ENCODE results near the gene IRAG1. TPM values are rescaled to one million over a fixed set of nuclear protein-coding genes. Genes with fewer than 3 reads are reported as not detected.

The IRAG1 gene
- total RNA-seq, 2 experiments from 2014 or later: not detected

DNA sequence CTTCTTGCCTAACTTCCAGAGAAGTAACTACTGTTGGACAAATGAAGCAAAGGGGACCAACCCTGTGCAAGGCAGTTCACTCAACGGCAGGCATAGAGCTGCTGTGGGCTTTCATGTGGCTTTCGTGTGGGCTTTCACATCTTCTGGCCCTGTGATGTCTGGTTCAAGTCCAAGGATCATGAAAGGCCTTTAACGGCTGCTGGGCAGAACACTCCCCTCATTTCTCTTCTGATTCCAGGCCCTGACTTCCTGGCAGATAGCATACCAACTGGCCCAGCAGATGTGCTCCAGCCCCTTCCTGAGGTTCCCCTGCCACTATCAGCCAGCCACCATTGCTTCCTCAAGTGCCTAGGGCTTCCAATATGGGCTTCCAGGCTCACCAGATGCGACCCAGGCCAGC, 28.8 kb upstream of the IRAG1 start:
- POLR2A ChIA-PET: no interaction called here
- Mint-ChIP-seq H3K27ac (no peak overlapping the region), H3K27me3 (peaks cover 28% of the 10 kb centered on the region), H3K9me3 (no peaks in the 10 kb centered on the region), H3K4me1 (peaks cover 14% of the 10 kb centered on the region), H3K36me3 (no peaks in the 10 kb centered on the region), H3K4me3 (no peak overlapping the region)
- no peak for DNase-seq
- ATAC-seq (ENCODE audit: low read depth): no peak

DNA sequence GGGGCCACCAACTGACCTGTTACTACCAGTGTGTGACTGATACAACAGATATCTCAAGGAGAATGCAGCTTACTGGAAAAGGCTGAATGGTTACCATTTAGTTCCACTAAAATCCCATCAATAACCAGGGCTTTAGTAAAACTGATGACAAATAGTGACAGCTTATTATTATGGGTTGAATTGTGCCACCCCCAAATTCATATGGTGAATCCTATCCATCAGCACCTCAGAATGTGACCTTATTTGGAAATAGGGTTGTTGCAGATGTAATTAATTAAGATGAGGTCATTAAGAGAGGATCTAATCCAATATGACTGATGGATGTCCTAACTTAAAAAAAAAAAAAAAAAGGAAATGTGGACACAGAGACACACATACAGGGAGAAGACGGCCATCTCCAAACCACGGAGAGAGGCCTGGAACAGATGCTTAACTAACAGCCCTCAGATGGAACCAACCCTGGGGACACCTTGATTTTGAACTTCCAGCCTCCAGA, 27.4 kb upstream of the IRAG1 start:
- DNase-seq (no peak), ATAC-seq (ENCODE audit: low read depth) (no peak)
- Mint-ChIP-seq H3K4me3 (no peak overlapping the region), H3K27ac (no peak overlapping the region), H3K27me3 (peaks cover 34% of the 10 kb centered on the region), H3K9me3 (no peaks in the 10 kb centered on the region), H3K4me1 (peaks cover 10% of the 10 kb centered on the region), H3K36me3 (no peaks in the 10 kb centered on the region)
- POLR2A ChIA-PET: interaction anchor here (0.6 kb wide), 1 partner anchor 49 kb away, joined by 3 read pairs; no protein-coding TSS in a partner anchor

DNA sequence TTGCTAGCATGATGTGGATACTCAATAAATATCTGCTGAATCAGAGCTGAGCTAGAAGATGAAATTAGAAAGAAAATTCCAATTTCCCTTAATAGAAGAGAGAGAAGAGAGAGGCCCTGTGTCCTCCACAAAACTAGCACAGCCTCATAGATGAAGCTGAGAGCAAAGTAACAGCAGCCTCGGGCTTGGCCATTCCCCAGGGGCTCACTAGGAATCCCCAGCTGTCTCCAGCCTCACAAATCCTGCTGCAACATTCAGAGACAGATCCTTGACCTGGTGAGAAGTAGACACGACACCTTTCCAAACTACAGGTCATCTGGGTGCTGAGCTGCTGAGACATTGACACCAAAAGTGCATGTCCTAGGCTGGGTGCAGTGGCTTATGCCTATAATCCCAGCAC, 26.1 kb upstream of the IRAG1 start:
- Mint-ChIP-seq H3K9me3 (no peaks in the 10 kb centered on the region), H3K4me3 (no peak overlapping the region), H3K4me1 (peaks cover 1% of the 10 kb centered on the region), H3K27me3 (peaks cover 32% of the 10 kb centered on the region), H3K36me3 (no peaks in the 10 kb centered on the region), H3K27ac (no peak overlapping the region)
- POLR2A ChIA-PET: no interaction called here
- ATAC-seq (ENCODE audit: low read depth): no peak
- DNase-seq: no peak

DNA sequence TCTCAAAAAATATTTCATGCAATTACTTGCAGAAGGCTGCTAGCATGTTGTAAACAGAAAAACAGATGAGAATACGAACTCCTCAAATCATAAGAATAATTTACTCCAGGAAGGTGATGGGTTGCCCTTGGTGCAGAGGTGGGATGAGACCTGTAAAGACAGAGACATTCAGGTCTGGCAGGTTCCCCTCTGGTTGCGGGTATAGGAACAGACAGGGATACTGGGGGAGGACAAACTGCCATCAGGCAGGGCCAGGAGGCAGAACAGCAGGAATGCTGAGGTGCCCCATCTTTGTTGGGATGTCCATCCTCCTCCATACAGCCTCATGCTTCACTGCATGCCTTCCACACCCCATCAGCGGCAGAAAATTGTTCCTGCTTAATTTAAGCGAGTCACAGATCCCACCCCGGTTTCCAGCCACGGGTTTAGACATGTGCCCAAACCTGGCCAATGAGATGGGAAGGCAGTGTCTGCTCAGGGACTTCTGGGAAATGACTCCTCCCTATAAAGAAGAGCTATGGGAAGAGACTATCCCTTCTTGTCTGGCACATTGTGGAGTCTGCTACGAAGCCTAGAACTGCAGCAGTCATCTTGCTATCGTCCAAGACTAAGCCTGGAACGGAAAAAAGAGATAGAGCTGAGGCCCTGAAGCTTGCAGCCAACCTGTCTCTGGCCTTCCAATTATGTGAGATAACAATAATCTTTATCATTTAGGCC, 23.1 kb upstream of the IRAG1 start:
- Mint-ChIP-seq H3K27me3 (peaks cover 19% of the 10 kb centered on the region), H3K27ac (no peak overlapping the region), H3K9me3 (no peaks in the 10 kb centered on the region), H3K4me3 (no peak overlapping the region), H3K4me1 (no peaks in the 10 kb centered on the region), H3K36me3 (no peaks in the 10 kb centered on the region)
- ATAC-seq (ENCODE audit: low read depth) (no peak), DNase-seq (no peak)
- POLR2A ChIA-PET: no interaction called here

DNA sequence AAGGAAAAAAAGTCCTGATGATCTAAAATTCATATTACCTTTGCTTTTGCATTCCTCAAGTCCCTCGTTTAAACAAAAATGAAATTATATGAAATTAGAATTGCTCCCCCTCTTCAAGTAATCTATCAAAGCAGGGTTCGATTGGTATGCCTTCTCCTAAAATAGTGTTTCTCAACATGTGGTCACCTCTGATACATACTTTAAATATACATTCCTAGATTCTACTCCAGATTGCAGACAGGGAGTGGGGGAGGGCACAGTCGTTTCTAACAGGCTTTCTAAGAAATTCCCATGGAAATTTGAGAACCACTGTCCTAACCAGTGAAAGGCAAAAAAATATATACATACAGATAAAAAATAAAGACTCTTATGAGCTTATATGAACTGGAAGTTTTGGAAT, 22.6 kb upstream of the IRAG1 start:
- ATAC-seq (ENCODE audit: low read depth) (no peak), DNase-seq (no peak)
- Mint-ChIP-seq H3K4me3 (no peak overlapping the region), H3K27ac (no peak overlapping the region), H3K36me3 (no peaks in the 10 kb centered on the region), H3K27me3 (peaks cover 19% of the 10 kb centered on the region), H3K4me1 (no peaks in the 10 kb centered on the region), H3K9me3 (no peaks in the 10 kb centered on the region)
- POLR2A ChIA-PET: no interaction called here

DNA sequence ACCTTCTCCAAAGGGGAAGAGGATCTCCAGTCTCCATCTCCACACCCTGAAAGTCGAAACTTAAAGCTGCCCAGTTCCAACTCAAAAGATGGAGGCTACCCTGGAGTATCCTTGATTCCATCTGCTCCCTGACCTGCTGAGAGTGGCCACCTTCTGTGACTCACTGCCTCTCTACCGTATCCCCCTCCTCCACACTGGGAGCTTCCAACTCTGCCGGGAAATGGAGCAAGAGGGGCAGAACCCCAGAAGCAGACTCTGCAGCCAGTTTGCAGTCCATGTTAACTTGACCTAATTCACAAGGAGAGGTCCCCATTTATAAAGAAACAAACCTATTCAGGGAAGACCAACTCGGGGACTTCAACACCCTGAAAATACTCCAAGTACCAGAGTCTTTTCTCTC, 22.0 kb upstream of the IRAG1 start:
- no peak for ATAC-seq (ENCODE audit: low read depth)
- POLR2A ChIA-PET: no interaction called here
- Mint-ChIP-seq H3K27me3 (peaks cover 19% of the 10 kb centered on the region), H3K4me3 (no peak overlapping the region), H3K4me1 (no peaks in the 10 kb centered on the region), H3K27ac (no peak overlapping the region), H3K36me3 (no peaks in the 10 kb centered on the region), H3K9me3 (no peaks in the 10 kb centered on the region)
- no peak for DNase-seq

DNA sequence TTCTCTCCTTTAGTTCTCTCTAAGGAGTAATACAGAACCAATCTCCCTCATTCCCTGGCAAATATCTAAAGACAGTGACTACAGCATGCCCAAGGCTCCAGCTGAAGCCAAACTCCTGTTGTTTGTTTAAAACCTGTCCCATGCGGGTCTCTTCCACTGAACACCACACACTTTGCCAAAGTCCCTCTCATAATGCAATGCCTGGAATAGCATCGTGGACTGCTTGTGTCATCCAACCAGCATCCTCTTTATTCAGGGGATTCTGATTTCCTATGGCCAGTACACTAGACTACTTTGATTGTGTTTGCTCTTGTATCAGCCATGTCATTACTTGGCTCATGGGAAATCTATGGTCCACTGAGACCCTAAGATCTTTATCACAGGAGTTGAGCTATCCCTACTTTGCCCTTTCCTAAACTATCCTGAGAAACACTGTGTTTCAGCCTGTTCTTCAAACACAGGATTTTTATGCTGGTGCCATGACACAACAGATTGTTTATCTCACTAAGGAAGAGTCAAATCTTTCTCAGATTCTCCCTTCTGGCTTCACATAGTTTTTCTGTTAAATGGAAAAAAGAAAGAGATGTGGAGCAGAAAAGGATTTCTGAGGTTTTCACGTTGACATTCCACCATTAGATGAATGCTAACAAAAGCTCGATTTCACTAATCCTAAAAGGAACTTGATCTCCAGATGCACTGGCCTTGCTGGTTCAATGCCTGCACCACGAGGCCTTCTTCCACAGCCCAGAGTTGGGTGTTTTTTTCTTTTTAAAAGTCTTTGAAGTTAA, 15.9 kb upstream of the IRAG1 start:
- Mint-ChIP-seq H3K36me3 (no peaks in the 10 kb centered on the region), H3K27ac (no peak overlapping the region), H3K4me1 (no peaks in the 10 kb centered on the region), H3K27me3 (peaks cover 7% of the 10 kb centered on the region), H3K4me3 (no peak overlapping the region), H3K9me3 (no peaks in the 10 kb centered on the region)
- DNase-seq (no peak), ATAC-seq (ENCODE audit: low read depth) (no peak)
- POLR2A ChIA-PET: no interaction called here

DNA sequence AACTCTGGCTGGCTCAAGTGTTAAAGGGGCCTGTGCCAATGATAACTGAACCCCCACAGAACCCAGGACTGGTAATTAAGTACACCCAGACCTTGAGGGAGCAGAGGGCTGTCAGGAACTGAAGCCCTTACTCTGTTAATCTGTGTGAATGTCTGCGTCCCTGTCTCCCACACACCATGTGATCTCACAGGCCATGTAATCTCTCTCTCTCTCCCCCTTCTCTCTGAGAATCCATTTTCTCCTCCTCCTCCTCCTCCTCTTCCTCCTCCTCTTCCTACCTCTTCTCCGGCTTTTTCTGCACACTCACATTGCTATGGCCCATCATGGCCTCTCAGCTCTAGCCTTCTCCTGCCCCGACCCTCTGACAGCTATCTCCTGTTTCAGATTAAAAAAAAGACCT, 14.6 kb upstream of the IRAG1 start:
- Mint-ChIP-seq H3K9me3 (no peaks in the 10 kb centered on the region), H3K4me1 (no peaks in the 10 kb centered on the region), H3K36me3 (no peaks in the 10 kb centered on the region), H3K27ac (no peak overlapping the region), H3K27me3 (peaks cover 11% of the 10 kb centered on the region), H3K4me3 (no peak overlapping the region)
- DNase-seq (no peak), ATAC-seq (ENCODE audit: low read depth) (no peak)
- POLR2A ChIA-PET: no interaction called here

DNA sequence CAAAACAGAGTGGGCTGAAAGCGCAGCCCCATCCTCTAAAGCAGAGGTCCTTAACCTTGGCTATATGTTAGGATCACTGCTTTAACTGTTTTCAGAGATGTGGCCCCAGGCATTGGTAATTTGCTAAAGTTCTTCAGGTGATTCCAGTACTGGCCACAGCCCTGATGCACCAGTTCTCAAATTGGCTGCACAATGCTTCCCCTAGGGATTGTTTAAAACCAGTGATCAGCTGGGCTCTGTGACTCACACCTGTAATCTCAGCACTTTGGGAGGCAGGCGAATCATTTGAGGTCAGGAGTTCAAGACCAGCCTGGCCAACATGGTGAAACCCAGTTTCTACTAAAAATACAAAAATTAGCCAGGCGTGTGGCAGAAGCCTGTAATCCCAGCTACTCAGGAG, 8.4 kb upstream of the IRAG1 start:
- no peak overlapping the region for H3K4me3 Mint-ChIP-seq
- POLR2A ChIA-PET: no interaction called here
- DNase-seq: no peak
- H3K36me3 Mint-ChIP-seq: no peaks in the 10 kb centered on the region
- peaks cover 15% of the 10 kb centered on the region for H3K27me3 Mint-ChIP-seq
- ATAC-seq (ENCODE audit: low read depth): no peak
- no peak overlapping the region for H3K27ac Mint-ChIP-seq
- no peaks in the 10 kb centered on the region for H3K9me3 Mint-ChIP-seq
- no peaks in the 10 kb centered on the region for H3K4me1 Mint-ChIP-seq

DNA sequence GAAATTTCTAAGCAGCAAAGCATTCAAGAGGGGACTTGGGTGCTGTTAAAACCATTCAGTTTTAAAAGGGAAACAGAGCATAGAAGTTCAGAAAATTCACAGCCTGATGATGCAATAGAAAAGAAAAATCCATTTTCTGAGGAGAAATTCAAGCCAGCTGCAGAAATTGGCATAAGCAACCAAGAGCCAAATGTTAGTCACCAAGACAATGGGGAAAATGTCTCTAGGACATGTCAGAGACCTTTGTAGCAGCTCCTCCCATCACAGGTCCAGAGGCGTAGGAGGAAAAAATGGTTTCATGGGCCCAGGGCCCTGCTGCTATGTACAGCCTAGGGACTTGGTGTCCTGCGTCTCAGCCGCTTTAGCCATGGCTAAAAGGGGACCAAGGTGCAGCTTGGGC, 5.5 kb upstream of the IRAG1 start:
- ATAC-seq (ENCODE audit: low read depth) (no peak), DNase-seq (no peak)
- POLR2A ChIA-PET: no interaction called here
- no peaks in the 10 kb centered on the region for H3K36me3 Mint-ChIP-seq
- H3K4me1 Mint-ChIP-seq: no peaks in the 10 kb centered on the region
- H3K27me3 Mint-ChIP-seq: peaks cover 17% of the 10 kb centered on the region
- H3K9me3 Mint-ChIP-seq: no peaks in the 10 kb centered on the region
- H3K4me3 Mint-ChIP-seq: no peak overlapping the region
- no peak overlapping the region for H3K27ac Mint-ChIP-seq

DNA sequence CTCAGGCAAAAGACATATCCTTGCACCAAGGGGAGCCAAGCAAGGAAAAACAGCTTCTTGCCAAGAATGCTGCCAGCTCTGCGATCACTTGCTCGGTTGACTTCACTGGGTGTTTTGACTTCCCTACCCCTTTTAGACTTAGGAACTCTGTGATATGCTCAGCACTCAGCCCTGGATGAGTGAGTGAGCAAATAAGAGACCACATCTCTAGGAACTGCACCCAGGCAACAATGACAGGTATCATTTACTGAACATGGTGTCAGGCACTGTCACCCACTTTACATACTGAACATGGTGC, 3.7 kb upstream of the IRAG1 start:
- Mint-ChIP-seq H3K27me3 (peaks cover 17% of the 10 kb centered on the region), H3K36me3 (no peaks in the 10 kb centered on the region), H3K4me1 (peaks cover 3% of the 10 kb centered on the region), H3K27ac (no peak overlapping the region), H3K4me3 (no peak overlapping the region), H3K9me3 (no peaks in the 10 kb centered on the region)
- POLR2A ChIA-PET: no interaction called here
- no peak for ATAC-seq (ENCODE audit: low read depth)
- no peak for DNase-seq

DNA sequence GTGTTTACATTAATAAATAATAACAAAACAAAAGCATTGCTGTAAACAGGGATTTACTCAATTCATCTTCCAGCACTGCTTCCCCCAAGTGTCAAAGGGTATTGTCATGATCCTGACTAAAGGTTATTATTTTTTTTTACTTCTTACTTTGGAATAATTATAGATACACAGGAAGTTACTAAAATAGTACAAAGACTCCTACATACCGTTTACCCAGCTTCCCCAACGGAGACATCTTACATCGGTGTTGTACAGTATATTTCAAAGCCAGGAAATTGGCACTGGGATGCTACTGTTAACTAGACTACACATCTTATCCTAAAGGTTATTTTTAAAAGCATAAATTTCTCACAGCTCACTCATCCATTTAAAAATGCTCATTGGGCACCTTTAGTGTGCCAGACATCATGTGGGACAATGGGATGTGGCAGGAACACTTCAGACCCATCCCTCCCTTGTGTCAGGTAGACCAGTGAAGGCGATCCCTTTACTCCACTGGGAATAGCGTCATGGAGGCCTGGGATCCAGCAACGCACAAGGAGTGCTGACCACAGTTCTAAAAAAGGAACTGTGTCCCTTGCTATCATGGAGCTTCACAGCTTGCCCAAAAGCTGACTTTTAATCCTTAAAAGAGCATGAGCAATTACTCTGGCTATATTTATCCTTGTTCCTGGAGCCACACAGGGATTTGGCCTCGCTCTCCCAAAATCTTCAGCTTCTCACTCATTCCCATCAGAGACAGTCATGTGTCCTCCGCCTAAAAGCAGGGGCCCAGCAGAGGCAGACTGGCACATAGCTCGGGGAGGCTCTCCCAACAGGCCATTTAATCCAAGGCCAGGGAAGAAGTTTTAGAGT, 3.1 kb upstream of the IRAG1 start:
- H3K4me1 Mint-ChIP-seq: peaks cover 3% of the 10 kb centered on the region
- no peaks in the 10 kb centered on the region for H3K36me3 Mint-ChIP-seq
- no peak overlapping the region for H3K27ac Mint-ChIP-seq
- POLR2A ChIA-PET: no interaction called here
- peaks cover 18% of the 10 kb centered on the region for H3K27me3 Mint-ChIP-seq
- DNase-seq (no peak), ATAC-seq (ENCODE audit: low read depth) (no peak)
- no peaks in the 10 kb centered on the region for H3K9me3 Mint-ChIP-seq
- no peak overlapping the region for H3K4me3 Mint-ChIP-seq

DNA sequence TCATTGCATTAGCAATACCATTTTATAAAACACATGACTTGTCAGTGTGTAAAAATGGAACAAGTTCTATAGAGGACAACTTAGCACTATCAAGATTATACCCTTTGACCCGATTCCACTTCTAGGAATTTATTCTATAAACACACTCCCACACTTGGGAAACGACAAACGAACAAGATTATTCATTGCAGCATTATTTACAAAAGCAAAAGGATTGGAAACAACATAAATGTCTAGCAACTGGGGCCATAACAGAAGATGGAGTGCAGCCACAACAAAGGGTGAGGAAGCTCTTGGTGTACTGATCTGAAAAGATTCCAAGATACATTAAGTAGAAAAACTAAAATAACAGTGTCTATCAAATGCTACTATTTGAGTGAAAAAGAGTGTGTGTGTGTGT, 2.3 kb upstream of the IRAG1 start:
- POLR2A ChIA-PET: no interaction called here
- H3K27me3 Mint-ChIP-seq: peaks cover 24% of the 10 kb centered on the region
- ATAC-seq (ENCODE audit: low read depth): no peak
- no peak for DNase-seq
- no peaks in the 10 kb centered on the region for H3K9me3 Mint-ChIP-seq
- H3K4me1 Mint-ChIP-seq: peaks cover 3% of the 10 kb centered on the region
- H3K4me3 Mint-ChIP-seq: no peak overlapping the region
- no peak overlapping the region for H3K27ac Mint-ChIP-seq
- no peaks in the 10 kb centered on the region for H3K36me3 Mint-ChIP-seq

Data from activated naive CD8-positive, alpha-beta T cell treated with anti-CD3 and anti-CD28 coated beads, Interleukin-2, amount 10 ng/mL, durations not matched to agents 7 days and 5 days (primary cell).